ENCODE measurements around the gene PTMS.
"Not testable (repeated sequence)": the region's sequence is repeated elsewhere in the genome, so short reads cannot be mapped to it uniquely, and the experiment has no call there.

The PTMS gene, protein sequence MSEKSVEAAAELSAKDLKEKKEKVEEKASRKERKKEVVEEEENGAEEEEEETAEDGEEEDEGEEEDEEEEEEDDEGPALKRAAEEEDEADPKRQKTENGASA

DNA sequence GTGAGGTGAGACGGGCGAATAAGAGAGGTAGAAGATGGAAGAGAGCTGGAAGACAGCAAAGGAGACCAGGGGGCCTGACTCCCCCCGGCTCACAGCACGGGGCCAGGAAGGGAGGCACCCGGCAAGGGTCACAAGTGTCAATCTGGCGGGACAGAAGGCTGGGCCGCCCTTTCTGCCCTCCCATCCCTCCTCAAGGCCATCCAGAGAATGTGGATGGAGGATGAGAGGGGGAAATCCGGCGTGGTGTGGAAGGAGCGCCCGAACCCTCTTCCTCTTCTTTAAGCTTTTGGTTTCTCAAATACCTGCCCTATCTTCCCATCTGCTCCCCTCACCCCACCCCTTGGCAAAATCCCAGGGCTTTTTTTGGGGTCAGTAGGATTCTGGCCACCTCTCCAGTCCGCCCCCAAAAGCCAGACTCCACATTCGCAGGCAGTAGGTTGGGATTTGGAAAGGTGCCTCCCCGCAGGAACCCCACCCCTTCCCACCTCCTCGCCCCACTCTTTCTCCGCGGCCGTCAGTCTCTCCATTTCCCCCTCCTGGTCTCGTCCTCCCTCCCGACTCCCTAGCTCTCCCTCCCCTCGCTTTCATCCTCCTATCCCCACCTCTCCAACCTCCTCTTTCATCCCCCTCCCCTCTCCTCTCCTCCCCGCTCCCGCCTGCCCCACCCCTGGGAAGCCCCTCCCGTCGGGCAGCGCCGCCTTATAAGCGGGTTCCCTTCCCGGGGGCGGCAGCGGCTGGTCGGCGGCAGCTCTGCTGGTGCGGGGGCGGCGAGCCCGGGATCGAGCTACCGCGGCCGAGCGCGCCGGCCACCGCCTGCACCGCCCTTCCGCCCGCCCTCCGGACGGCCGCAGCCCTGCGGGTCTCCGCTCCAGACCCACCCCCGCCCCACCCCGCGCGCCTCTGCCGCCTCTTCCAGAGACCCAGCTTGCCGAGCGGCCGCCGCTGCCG lies at the start of gene PTMS:
Gene PTMS (plus strand): TSS at position 730 of the 948 bp plus-strand sequence. CDS start 343 bp downstream, outside the sequence.
- peak; percentile 40 for DNase-seq

DNA sequence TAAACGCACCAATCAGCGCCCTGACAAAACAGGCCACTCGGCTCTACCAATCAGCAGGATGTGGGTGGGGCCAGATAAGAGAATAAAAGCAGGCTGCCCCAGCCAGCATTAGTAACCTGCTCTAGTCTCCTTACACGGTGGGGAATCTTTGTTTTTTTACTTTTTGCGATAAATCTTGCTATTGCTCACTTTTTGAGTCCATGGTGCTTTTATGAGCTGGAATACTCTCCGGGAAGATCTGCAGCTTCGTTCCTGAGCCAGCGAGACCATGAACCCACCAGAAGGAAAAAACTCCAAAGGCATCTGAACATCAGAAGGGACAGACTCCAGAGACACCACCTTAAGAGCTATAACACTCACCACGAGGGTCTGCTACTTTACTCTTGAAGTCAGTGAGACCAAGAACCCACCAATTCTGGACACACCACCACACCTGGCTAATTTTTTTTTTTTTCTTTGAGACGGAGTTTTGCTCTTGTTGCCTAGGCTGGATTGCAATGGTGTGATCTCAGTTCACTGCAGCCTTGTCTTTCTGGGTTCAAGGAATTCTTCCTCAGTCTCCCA lies 49.2 kb upstream of the PTMS start:
- DNase-seq, result no peak

DNA sequence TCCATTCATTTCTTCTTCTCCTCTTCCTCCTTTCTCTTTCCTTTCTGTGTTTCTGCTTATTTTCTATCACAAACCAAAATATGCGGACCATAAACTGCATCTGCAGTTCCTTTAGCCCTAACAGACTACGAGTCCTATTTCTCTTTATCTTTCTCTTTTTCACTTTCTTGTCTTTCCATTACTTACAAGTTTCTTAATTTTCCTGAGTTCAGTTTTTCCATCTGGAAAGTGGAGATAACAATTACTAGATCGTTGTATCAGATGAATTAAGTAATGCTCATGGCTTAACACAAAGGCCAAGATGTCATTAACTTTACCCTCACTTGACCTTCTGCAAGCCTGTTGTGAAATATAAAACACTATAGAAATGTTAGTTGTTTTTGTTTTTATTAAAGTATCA lies 43.3 kb upstream of the PTMS start:
- no peak for DNase-seq

DNA sequence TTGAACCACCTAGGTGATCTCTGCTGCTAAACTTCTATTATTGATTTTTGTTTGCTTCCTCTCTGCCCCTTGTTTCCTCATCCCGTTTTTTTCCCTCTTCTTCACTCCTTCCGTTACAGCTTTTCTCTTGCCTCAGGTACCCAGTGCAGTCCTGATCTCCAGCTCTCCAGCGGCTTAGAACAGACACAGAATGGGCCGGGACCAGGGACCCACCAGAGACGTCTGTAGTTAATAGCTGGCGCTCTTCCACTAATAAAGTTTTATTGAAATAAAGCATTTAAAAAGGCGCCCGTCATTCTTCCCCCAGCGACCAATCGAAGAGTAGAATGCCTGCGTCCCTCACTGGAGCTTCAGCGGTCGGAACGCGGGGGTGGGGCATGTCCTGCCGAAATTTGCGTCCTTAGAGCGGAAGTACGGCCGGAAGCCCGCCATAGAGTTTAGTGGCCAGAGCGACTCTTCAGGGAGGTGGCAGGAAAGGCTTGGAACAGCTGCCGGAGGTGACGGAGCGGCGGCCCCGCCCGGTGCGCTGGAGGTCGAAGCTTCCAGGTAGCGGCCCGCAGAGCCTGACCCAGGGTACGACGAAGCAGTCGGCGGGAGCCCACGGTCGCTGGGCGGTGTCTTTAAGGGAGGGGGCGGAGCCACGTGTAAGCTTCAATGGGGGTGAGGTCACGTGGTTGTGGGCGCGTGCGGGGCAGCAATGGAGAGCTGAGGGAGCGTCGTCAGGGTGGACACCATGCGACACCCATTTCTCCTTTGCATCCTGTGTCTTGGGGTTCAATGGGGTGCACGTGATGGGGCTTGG lies 42.4 kb upstream of the PTMS start, which contains the start of gene COPS7A:
Gene COPS7A (plus strand): TSS at position 440 of the 802 bp plus-strand sequence. CDS start 611 bp downstream, outside the sequence.
- peak; percentile 87 for DNase-seq

DNA sequence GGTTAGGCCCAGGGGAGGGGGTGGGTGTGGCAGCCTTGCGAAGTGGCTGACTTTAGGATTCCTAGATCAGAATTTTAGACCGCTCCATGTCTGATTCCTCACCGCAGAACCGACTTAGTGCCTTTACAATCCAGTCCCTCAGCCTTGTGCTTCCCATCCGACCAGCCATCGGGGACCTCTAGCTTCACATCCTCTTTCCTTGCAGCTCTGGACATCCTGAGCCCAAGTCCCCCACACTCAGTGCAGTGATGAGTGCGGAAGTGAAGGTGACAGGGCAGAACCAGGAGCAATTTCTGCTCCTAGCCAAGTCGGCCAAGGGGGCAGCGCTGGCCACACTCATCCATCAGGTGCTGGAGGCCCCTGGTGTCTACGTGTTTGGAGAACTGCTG lies 41.8 kb upstream of the PTMS start:
- no peak for DNase-seq

DNA sequence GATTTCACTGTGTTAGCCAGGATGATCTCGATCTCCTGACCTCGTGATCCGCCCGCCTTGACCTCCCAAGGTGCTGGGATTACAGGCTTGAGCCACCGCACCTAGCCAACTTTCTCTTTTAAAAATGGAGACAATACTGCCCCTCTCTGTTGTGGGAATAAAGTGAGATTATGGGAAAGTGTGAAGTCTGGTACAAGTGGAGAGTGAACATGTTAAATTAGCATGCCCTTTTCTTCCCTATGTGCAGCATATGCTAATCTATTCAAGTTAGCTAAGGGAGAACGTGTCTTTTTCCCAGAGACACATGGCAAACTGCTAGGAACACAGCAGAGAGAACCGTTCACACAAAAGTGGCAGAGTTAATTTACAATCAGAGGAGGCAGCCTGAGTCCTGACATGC lies 40.8 kb upstream of the PTMS start:
- no peak for DNase-seq

DNA sequence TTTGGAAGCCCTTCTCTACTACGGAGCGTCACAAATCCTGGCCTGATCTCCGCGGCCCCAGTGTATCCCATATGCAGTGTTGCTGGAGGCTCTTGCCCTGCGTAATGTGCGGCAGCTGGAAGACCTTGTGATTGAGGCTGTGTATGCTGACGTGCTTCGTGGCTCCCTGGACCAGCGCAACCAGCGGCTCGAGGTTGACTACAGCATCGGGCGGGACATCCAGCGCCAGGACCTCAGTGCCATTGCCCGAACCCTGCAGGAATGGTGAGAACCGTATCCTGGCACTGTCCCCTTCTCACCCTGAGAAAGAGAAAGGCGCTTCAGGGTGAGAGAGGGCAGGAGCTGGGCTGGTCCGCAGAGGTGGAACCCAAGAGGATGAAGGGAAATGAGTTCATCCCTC lies 37.0 kb upstream of the PTMS start:
- DNase-seq, result no peak

DNA sequence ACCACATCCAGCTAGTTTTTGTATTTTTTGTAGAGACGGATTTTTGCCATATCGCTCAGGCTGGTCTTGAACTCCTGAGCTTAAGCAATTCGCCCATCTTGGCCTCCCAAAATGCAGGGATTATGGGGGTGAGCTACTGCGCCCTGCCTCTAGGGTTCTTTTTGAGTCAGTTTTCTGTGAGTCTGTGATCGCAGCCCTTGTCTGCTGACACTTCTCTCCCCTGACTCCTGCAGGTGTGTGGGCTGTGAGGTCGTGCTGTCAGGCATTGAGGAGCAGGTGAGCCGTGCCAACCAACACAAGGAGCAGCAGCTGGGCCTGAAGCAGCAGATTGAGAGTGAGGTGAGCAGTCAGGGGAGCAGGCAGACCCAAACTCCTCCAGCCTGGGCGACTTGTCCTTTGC lies 36.0 kb upstream of the PTMS start:
- DNase-seq, result no peak

DNA sequence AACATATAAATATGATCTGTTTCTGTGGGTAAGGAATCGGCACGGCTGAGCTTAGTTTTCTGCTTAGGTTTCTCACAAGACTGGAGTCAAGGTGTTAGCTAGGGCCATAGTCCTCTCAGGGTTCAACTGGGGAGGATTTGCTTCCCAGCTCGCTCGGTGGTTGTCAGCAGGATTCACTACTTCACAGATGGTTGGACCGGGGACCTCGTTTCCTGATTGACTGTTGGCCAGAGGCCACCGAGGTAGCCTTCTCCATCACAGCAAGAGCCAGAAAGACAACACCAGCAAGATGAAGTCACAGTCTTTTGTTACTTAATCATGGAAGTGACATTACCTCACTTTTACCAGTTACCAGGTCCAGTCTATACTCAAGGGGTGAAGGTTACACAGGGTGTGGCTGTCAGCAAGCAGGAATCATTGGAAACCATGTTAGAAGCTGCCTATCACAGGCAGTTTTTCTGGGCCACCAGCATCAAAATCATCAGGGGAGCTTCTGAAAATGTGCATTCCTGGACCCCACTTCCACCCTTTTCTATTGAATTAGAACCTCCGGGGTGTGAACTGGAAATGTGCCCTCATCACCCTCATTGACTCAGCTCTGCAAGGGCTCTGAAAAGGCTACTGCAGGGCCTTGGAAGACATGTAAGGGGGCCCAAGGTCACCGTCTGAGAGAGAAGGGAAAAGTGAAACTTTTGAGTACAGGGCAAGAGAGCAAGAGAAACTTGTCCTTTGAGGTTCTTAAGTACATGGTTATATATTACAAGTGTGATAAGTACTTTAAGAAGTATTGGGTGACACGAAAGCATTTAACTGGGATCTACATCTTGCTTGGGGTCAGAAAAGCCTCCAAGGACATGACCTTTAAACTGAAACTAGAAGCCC lies 31.4 kb upstream of the PTMS start:
- no peak for DNase-seq

DNA sequence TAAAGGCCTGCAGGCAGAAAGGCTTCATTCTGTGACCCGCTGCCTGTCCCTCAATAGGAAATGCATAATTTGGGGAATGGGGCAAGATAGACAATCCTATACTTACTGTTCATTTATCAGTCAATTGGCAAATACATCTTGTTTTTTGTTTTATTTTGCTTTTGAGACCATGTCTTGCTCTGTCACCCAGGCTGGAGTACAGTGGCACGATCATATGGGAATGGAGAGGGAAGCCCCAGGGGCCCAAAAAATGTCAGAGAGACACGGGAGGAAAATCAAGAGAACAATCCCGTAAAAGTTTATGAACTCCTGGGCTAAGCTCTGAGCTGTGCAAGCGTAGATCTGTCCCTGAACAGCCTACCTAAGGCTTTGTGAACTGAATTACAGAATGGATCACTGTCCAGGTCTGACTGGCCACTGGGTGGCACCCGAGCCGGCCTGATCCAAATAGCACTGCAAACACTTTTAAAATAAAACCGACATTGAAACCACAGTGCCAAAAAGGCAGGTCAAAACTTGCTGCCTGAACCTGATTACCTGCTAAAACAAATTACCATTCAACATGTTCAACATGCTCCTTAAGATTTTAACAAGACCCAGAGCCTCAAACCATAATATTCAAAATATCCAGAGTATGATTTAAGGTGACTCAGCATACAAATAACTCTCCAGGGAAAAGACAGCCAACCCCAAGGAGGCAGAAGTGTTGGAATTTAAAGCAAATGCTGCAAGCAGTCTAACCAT lies 30.5 kb upstream of the PTMS start:
- DNase-seq, result peak; percentile 44

DNA sequence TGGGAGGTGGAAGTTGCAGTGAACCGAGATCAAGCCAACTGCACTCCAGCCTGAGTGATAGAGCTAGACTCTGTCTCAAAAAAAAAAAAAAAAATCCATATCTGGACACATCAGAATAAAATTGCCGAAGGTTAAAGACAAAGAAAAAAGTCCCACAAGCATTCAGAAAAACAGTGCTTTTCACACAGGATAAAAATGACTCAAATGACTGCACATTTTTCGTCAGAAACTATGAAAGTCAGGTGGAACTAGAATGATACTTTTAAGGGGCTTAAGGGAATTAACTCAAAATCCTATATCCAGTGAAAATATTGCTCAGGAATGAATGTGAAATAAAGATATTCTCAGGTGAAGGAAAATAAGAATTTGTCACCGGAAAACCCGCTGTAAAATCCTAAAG lies 29.4 kb upstream of the PTMS start:
- no peak for DNase-seq

DNA sequence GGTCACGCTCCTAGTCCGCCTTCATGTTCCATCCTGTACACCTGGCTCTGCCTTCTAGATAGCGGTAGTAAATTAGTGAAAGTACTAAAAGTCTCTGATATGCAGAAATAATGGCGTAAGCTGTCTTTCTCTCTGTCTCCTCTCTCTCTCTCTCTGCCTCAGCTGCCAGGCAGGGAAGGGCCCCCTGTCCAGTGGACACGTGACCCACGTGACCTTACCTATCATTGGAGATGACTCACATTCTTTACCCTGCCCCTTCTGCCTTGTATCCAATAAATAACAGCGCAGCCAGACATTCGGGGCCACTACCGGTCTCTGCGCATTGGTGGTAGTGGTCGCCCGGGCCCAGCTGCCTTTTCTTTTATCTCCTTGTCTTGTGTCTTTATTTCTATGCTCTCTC lies 24.1 kb upstream of the PTMS start:
- not testable (repeated sequence) for DNase-seq

DNA sequence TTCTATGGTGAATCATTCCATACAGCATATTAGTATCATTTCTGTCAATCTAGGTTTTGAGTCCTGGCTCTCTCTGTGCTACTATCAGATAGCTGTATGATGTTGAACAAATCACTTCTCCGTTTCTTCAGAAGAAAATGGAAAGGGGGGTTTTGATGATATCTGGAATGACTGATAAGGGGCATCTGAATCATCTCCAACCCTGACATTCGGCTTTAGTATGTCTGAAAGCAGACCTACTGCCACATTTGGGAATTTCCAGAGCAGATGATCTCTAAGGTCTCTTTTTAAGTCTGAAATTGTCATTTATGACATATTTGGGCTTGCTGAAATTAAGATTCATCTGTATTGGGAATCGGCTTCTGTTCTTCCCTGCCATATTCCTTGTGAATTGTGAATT lies 23.3 kb upstream of the PTMS start:
- DNase-seq, result no peak

DNA sequence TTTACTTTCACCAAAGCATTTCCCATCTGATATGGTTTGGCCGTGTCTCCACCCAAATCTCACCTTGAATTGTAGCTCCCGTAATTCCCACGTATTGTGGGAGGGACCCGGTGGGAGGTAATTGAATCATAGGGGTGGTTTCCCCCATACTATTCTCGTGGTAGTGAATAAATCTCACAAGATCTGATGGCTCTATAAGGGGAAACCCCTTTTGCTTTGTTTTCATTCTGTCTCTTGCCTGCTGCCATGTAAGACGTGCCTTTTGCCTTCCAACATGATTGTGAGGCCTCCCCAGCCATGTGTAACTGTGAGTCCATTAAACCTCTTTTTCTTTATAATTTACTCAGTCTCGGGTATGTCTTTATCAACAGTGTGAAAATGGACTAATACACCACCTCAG lies 22.9 kb upstream of the PTMS start:
- DNase-seq, result not testable (repeated sequence)

DNA sequence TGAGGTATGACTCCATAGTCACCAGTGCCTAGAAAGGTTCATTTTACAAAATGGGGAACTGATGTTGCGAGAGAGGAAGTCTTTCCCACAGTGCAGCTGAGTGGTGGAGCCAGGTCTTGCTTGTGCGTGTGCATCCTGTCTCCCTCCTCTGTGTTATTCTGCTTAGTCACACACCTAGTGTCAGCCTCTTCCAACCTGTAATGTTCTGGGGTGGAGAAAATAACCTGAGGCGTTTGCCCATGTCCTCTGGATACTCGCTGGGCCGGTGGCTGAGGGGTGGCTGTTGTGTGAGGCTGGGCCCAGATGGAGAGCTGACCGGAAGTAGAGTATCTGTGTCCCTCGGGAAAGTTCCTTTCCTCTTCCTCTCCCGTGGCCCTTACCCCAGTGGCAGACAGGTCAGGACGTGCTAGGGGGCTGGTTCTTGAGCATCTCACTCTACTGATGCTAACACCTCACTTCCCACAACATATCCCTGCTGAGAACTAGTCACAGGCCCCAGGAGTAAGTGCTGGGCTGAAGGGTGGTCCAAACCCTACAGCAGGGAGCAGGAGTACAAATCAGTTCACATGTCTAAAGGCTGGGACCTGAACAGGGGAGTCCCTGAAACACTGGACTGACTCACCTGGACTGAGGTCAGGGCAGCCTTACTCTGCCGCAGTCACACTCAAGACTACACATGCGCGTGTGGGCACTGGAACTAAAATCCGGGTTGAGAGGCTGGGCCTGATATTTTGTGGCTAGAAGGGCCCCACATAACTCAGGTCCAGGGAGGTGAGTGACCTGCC lies 20.2 kb upstream of the PTMS start:
- DNase-seq, result no peak

DNA sequence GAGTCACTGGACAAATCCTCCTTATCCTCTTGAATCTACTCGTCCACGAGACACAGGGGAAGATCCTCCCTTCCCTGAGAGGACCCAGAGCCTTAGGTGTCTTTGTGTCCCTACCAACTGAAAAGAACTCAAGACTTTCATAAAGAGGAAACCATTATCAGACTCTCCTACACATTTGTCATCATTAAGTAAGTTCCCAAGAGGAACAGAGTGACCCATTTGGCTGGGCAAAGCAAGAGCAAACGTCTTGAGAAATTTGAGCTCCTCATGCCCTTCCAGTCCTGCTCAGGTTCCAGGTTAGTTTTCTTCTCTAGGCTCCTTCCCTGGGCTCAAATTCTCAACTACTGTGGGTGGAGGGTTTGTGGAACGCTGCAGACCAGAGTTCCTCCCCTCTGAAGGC lies 18.9 kb upstream of the PTMS start:
- no peak for DNase-seq

DNA sequence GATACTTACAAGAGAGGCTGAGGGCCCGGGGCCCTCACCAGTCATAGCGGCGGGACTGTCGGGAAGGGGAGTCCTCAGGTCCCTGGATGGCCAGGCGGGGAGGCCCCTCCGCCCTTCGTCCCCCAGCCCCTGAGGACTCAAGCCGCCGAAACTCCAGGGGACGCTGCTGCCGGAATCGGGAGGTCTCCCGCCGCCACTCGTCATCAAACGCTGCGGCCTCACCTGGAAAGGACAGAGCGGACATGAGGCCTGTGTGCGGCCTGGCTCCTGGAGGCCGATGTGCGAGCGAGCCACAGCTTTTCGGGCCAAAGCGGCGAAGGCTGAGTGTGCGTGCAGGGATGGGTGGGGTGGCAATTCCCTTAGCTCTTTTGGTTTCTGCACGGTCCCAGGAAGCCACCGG lies 17.4 kb upstream of the PTMS start:
- DNase-seq, result no peak

DNA sequence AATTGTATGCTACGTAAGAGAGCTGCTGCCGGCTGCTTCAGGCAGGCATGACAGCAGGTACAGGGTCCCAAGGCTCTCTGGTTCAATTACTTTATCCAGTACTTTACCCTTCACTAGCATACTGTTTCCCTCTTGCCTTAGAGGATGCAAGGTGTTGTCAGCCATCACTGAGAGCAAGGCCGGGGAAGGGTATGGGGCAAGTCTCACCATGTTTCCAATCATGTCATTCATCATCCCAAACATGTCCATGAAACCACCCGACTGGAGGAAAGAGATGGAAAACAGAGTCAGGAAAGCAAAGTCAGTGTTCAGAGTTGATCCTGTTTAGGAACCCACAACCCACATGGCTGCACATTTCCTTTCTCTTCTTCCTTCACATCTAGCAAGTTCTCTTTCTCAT lies 15.7 kb upstream of the PTMS start:
- DNase-seq, result no peak

DNA sequence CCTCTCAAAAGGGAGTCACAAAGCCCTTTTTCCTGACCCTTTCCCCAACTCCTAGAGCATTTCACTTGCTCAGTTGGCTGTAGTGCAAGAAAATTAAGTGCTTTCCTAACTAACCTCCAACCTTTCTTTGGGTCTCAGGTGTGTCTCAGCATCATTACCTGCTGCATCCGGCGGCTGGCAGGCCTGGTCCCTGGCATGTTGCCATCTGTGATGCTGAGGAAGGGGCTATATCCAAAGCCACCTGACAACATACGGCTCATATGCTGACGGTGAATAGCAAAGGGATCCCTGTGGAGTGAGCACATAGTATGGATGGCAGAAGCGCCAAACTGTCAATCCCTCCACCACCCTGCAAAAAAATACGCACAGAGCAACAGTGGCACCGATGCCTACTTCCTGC lies 14.4 kb upstream of the PTMS start:
- DNase-seq, result no peak

DNA sequence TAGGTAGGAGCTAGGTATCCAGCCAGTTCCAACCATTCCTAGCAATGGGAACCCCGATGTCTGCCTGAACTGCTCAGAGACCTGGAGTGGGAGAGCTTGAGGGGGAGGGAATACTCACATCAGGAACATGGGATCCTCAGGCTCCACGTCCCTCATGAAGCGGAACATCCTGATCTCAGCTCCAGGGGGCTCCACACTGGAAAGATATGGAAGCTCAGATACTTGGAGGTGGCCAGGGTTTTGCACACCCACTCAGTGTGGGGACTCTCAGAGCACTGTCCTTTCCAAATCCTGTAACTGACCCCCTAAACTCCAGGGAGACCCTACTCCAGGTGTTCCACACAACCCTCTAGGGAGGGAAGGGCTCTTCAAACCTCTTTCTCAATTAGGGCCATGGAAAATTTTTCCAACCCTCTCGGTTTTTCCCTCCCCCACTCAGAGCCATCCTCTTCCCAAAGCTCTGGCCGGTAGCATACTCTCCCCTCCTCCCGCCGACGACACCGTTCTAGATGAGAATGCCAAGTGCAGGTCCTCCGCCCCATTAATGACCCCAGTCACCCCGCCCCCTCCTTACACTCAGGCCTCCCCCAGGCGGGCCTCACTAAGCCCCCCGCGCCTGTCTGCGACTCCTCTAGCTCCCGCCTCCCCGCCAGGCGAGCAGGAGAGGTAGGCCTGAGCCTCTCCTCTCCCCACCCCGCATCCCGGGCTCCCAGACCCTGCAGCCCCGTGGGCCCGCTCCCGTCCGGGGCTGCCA lies 13.8 kb upstream of the PTMS start:
- DNase-seq, result no peak
